NCI-H2171 treated with DMSO at 0.1 percent for 48 hours (cell line): ENCODE results near the gene HOXA13.

Experiments
- DNase-seq: peaks from one replicate; lab custom pipeline; 2025; lab: John Stamatoyannopoulos, UW

The HOXA13 gene

GRCh38 chr7:27192546-27193334, 7.2 kb downstream of the HOXA13 start:
- DNase-seq, result no peak

- no peak for DNase-seq
Measured at GRCh38 chr7:27191833-27192545, 7.9 kb downstream of the HOXA13 start.

GRCh38 chr7:27191161-27191731, 8.6 kb downstream of the HOXA13 start:
- no peak for DNase-seq

- DNase-seq, result no peak
Measured at GRCh38 chr7:27189997-27190748, 9.7 kb downstream of the HOXA13 start.

GRCh38 chr7:27189295-27189996, 10.4 kb downstream of the HOXA13 start:
- DNase-seq, result no peak

GRCh38 chr7:27188386-27189294, 11.3 kb downstream of the HOXA13 start:
- no peak for DNase-seq

- DNase-seq, result no peak
Measured at GRCh38 chr7:27187475-27188385, 12.2 kb downstream of the HOXA13 start.

- no peak for DNase-seq
Measured at GRCh38 chr7:27186668-27187474, 13.0 kb downstream of the HOXA13 start.

GRCh38 chr7:27185854-27186667, 13.8 kb downstream of the HOXA13 start:
- no peak for DNase-seq

- DNase-seq, result peak; percentile 83
Measured at GRCh38 chr7:27185013-27185853, 14.7 kb downstream of the HOXA13 start, which contains the start of gene HOXA11. TSS of gene HOXA11 (minus strand) at chr7:27185232. CDS start at chr7:27185144, 88 bp downstream.

GRCh38 chr7:27184337-27185012, 15.4 kb downstream of the HOXA13 start:
- peak; percentile 72 for DNase-seq

- peak; percentile 72 for DNase-seq
Measured at GRCh38 chr7:27183682-27184336, 16.1 kb downstream of the HOXA13 start.

GRCh38 chr7:27182861-27183681, 16.8 kb downstream of the HOXA13 start:
- no peak for DNase-seq

GRCh38 chr7:27182285-27182841, 17.5 kb downstream of the HOXA13 start:
- no peak for DNase-seq
